Measurements from ENCODE around the gene CCDC12.

Gene CCDC12

DNA sequence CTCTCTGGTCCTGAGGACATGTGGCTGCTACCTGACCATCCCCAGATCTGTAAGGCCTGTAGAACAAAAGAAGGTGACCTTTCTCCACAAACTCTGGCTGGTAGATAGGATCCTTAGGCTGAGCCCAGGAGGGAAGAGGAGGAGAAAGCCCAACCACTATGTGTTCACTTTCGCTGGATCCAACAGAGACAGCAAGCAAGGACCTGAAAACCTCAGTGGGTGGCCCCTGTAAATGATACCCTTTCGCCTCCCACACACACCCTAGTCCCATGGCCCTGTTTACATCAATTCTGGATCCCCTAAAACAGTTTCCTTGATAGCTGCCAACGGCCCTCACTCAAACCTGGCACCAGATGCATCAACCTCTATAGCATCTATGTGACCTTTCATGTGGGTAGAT is 22.4 kb downstream of the CCDC12 start:
- no peak for DNase-seq

DNA sequence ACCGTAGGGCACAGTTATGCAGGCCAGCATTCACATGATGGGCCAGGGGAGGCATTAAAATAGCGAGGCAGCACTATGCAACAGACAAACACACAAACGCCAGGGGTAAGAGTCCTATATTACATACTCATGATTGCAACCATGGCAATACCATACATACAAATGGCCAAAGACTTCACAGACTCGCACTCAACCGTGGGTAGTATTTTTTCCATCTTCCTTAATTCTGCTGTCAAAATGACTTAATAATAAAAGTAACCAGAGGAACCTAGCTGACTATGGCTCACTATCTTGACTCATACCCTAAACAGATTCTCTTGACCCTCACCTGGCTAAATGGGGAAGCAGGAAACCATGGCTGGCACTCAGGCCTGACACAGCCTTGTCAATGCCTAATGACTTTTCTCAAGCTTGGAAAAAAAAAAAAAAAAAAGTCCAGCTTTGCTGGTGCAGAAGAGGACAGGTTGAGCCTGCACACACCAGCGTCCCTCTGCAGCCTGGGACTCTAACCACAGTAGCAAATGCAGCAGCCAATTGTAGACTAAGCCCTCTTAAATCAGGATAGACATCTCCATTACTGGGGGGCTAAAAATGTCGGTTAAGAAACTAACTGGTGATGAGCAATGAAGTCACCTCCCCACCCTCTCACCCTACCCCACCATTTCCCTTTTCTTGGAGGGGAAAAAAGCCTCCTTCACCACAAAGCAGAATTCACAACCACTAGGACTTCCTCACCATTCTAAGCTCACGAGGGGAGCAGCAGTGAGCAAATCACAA is 23.1 kb downstream of the CCDC12 start:
- no peak for DNase-seq

DNA sequence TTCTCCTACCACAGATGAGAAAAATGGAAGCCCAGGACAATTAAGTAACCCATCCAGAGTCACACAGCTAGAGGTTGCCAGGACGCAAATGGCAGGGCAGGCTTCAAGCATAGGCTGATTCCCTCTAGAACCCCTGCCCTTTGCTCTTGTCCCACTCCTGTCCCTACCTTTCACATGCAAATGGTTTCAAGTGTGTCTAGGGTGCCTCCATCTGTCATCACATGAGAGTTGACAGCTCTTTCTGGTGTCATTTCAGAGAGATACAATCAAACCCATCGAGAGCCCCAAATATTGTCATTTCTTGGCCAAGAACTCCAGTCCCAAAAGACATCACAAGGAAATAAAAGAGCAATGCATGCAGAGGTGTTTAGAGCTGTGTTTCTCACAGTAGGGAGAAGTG is 23.7 kb downstream of the CCDC12 start:
- no peak for DNase-seq

DNA sequence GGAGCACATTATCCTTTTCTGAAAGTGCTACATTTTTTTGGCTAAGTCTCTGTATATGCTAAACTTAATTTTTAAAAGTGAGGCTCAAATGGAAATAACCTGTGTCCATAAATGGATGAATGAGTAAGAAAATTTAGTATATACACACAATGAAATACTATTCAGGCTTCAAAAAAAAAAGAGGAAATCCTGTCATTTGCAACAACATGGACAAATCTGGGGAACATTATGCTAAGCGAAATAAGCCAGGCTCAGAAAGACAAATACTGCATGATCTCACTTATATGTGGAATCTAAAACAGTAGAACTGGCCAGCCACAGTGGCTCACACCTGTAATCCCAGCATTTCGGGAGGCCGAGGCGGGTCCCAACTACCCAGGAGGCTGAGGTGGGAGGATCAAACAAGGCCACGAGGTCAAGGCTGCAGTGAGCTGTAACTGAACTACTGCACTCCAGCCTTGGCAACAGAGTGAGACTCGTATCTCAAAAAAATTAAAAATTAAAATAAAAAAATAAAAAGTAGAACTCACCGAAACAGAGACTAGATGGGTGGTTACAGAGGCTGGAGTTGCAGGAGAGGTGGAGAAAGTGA is 25.8 kb downstream of the CCDC12 start:
- DNase-seq, result no peak

DNA sequence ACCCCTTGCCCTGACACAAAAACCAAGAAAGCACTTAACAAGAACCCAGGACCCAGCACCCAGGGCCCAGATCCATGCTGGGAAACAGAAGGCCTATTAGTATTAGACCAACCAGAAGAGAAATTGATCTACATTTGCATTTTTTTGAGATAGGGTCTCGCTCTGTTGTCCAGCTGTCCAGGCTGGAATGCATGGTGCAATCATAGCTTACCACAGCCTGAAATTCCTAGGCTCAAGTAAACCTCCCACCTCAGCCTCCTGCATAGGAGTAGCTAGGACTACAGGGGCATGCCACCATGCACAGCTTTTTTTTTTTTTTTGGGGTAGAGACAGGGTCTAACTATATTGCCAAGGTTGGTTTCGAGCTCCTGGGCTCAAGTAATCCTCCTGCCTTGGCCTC is 26.4 kb downstream of the CCDC12 start:
- DNase-seq, result no peak

DNA sequence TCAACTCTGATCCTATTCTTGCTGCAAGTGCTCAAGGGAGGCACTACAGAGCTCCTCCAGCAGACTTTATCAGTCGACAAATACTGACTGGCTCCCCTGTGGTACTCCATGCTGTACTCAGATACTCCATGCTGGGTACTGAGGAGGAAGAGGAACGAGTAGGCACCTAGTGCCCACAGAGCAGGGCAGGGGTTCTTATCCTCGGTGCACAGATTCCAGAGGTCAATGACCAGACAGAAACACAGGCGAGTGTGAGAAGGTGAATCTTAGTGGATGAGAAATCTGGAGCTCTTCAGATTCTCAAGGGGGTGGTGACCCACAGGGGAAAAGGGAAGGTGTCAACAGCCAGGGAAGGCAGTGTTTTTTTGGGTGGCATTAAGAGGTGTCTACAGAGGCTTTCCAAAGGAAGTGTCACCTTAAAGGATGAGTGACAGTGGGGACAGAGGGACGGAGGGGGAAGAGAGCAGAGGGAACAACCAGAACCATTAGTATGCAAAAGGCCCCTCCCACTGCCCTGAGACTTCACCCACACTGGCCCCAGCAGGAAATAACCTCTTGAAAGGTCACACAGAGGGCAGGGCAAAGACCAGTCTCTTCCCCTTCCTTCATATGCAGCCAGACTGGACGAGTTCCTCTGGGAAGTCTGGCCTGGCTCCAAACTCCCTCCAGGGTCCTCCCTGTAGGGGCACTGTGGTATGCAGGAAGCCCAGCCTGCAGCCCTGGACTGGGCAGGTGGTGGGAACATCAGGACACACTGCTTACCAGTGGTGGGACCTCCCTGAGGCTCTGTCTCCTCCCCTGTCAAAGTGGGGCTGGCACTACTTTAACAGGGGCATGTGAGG is 27.5 kb downstream of the CCDC12 start:
- no peak for DNase-seq

DNA sequence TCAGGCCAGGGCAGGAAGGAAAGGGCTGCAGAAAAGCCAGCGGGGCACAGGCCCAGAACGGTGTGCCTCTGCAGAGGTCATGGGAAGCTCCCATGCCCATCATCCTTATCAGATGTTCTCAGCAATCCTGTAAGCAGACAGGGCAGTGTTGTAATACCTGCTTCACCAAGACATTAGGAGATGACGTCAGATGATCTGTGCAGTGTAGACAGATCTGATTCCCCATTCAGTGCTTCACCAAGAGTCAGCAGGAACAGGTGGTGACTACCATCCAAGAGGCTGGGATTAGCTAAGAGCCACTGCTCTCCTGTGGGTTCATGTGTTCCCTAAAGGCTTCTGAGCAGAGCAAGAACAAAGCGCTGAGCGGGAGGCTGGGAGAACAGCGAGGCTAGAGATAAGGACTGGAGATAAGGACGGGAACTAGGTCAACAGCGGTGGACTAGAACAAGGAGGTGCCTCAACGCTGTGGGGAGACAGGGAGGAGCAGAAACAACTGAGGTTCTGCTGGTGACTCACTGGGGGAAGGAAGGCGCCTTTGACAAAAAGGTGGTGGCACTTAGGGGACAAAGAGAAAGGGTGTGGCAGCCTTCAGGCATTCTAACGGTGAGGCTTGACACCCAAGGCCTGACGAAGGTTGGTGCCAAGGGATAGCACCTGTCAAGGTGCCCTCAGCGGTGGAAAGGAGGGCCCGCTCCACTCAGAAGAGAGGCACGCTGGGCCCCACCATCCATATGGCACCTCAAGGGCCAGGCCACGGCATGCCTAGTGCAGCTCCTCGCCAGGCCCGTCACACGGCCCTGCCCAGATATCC is 28.4 kb downstream of the CCDC12 start:
- DNase-seq, result no peak

DNA sequence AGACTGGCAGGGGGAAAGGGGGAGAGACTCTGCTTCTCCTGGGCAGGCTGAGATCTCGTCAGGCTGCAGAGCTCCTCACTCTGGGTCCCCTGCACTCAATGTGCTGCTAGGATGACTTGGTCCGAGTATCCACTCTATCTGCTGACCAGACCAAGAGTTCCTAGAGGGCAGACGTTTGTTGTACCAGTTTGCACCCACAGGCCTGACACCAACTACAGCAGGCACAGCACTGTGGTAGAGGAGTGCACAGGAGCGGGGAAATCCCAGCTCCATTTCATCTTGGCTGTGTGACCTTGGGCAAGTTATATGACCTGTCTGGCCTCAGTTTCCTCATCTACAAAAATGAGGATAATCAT is 29.0 kb downstream of the CCDC12 start:
- DNase-seq, result no peak

DNA sequence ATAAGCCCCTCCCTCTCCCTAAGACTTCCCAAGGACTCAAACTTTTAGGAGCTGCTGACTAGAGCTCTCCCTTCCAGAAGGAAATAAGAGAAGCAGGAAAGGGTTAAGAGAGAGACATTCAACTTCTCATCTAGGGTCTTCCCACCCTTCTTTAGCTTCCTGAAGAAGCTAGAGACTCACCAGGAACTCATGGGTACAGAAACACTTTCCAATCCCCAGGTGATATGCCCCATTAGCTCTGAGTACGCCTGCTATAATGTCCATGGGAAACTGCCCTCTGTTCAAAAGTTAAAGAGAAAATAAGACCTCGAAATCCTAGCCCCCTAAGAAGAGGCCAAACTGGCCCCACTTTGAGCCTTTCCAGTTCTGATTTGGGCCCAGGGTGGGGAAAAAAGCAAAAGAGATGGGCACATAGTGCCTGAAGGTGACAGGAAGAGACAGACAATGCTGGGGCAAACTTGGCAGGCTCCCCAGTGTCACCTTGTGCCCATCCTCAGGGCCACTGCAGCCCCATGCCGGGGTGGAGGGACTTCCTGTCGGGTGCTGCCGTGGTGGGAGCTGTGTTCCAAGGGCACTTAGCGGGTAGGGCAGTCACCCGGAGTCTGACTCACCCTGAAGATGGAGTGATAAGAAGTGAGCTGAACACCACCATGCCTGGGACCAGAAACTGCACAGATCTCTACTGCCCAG is 29.5 kb downstream of the CCDC12 start:
- DNase-seq, result no peak

DNA sequence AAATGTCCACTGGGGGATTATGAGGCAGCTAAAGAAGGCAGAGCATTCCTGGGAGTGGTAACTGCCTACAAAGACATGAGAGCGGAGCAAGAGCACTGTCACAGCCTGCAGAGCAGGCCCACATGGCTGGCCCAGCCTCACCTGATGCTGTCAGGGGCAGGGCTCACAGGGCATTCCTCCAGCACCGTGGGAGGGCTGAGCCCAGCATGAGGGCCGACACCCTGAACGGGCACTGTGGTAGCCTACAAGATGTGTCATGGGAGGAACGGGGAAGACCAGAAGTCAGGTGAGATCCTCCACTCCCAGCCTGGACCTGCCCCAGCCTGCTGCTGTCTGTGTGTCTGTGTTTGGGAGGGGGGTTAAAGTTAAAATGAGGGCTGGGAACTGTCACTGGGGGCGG is 30.1 kb downstream of the CCDC12 start:
- no peak for DNase-seq

DNA sequence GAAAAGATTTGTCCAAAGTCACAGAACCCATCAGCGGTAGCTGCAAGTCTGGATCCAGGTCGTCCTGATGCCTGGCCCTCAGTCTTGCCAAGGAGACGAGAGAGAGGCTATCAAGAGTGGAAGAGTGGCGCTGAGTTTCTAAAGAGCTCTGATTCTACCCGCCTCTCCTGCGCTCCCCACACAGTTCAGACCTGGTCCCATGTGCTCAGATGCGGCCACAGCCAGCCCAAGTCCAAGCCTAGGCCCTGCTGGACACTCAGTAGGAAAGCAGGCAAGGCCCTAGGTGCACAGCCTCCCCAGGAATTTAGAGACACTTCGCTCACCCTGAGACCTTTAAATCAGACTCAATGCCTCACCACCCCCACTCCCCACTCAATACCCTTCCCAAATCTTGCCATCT is 32.4 kb downstream of the CCDC12 start:
- DNase-seq, result no peak

DNA sequence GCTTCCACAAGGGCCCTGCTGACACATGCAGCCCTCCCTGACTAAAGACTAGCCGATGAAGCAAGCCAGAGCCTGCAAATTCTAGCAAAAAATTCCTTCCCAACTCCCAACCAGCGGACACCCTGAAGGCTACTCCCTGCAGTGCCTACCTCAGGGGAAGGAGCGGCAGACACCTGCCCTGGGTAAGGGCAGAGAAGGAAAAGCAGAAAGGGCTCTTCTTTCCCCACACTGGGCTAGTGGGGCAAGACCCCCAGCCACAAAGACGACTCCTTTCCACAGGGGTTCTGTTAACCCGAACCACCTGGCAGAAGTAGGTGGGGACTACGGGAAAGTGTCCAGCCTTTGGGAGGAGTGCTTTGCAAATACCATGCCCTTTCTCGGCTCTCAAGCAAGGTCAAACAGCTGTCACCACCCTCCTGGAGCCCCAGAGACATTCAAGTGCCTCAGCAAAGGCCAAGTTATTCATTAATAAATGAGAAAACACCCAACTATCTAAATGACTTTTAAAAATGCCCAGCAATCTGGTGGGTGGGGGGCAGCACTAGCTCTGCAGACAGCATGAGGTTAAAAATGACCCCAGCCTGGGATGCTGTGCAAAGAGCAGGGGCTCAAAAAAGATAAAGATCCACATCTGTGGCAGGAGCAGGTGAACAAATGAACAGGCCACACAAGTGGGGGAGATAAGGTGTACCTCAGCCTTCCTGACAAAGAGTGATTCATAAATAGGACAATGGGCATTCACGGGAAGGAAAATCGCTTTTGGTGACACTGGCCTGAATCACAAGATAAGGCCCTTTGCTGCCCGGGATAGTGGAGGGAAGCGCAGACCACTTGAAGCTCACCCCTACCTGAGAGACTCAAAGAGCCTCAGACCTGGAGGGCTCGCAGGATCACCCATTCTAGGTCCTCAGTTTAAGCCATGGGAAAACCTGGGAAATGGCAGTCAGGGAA is 33.0 kb downstream of the CCDC12 start:
- DNase-seq, result no peak

DNA sequence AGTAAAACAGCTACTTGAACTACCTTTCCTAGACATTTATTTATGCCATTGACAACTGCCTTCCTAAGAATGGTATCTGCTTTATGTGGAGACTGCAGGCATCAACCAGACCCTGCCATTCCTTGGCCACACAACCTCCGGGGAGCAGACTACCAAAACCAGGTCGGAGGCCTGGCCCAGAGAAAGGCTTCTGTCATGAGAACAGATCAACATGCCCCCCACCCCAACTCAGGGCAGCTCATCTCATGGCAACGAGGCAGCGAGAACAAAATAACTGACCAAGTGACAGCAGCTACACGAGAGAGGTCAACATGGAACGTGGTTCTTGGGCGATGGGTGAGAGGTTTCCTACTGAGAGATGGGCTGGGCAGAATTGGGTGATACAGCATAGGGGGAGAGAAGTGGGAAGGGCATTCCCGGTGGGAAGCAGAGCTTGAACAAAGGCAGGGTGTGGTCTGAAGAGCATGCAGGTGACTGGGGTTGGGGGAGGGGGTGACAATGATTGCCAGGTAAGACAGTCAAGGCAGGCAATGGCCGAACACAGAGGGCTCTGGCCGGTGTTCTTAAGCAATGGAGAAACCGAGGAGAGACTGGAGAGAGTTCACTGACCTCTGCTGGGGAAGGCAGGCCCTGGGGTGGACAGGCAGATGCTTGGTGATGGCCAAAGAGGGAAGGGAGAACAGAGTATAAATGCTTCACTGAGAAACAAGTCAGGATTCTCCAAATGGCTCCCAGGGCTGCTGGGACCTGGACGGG is 33.9 kb downstream of the CCDC12 start:
- no peak for DNase-seq

DNA sequence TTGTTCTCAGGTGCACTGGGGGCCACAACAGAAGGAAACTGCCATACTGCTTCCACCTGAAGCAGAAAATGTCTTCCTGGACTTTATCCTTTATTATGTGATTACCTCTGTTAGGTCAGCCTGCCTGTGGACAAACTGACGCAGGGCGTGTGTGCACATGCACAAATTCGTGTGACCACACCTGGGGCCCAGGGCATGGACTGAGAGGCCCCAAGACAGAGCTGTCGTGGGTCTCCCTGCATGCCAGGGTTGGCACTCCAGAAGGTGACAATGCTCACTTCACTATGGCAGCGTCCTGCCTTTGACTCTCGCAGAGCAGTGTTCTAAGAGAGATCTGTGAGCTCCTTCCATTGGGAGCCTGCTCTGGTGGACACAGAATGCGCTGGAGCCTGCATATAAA is 34.5 kb downstream of the CCDC12 start:
- no peak for DNase-seq

DNA sequence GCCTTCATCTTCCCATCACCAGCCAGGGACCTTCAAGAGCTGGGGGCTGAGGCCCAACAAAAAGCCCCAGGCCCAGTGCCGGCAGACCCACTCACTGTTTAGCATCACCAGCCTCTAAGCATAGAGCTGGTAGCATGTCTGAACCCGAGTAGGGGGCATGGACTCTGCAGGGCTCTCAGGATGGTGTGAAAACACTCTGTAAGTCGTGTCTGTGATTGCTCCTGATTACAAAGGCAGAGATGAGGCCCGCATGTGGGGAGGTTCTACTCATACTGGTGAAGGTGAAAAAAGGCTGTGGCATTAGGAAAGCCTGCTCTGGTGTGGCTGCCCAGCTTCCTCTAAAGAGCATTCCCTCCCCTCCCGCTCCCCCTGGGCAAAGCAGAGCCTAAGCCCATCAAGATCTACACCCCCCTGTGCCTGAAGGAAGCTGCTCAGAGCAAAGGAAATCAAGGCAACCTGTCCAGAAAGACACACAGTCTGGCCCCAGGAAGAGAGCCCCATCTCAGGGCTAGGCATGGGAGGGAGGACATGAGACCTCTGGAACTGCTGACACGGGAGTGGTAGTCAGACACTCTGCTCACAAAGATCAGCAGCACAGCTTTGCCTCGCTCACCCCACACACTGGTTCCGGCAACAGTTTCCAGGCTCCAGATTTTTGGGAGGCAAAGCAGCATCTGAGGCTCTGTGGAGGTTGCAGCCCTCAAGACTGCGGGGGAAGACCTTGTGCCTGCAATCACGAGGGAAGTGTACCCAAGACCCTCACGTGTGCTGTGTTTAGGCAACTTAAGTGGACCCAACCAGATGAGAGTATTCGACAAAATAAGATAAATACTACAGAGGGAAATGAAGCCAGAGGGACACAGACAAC is 36.7 kb downstream of the CCDC12 start:
- DNase-seq, result no peak

DNA sequence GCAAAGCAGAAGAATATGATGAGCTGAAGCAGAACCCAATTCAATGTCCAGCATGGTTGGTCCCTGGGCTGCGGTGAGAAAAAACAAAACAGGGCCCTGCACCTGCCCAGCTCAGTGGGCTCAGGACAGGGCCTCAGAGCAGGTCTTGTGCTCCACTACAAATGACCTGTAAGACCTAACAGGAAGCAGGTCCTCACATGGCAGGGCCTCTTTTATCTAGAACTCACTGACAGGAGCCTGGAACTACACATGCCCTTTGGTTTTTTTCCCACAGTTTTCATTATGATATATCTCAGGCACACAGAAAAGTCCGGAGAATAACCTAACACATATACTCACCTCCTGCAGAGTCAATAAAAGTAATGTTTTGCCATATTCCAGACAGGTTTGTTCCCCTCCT is 38.4 kb downstream of the CCDC12 start:
- DNase-seq, result no peak

DNA sequence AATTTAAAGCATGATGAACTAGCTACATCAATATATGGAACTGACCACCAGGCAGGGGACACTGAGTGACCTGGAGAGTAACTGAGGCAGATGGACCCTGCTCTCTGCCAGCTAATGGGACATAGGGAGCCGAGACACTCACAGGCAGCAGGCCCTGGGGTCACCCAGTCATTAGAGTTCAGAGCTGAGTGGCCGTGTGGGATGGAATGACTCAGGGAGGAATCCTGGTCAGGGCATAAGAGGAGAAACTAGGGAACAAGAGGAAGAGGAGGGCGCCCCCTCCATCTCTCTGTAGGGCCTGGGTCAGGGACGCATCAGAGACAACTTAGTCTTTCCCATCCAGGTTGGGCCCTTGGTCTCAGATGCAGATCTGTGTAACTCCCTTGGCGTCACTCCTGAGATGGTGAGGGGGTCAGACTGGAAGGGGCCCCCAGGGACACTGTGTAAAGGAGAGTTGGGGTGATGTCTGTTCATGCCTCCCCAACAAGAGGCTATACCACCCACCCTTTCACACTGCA is 39.8 kb downstream of the CCDC12 start:
- DNase-seq, result no peak

DNA sequence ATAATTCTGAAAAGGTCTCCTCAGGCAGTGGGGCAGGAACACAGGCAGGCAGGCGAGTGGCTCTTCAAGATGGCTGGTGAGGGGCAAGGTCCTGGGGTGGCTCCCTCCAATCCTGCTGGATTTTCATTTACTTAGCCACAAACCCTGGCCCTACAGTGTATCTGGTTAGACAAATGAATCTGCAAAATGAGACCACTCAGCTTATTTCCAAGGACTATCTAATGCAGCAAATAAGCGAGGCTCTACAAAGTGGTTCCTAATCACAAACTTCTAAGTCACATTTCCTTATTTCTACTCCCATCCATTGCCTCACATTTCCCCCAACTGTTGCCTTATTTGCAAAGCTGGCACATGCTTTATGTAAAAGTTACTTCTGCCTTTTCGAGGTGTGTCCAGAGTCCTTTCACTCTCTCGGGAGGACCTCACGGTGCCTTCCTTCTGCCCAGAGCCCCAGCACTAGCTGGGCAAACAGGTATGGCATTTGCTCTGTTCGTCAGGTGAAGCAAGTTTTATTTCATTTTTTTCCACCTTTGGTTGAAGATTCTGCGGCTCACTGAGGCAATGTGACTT is 40.5 kb downstream of the CCDC12 start:
- no peak for DNase-seq
